ENCODE measurements around the gene TPGS2.

DNA sequence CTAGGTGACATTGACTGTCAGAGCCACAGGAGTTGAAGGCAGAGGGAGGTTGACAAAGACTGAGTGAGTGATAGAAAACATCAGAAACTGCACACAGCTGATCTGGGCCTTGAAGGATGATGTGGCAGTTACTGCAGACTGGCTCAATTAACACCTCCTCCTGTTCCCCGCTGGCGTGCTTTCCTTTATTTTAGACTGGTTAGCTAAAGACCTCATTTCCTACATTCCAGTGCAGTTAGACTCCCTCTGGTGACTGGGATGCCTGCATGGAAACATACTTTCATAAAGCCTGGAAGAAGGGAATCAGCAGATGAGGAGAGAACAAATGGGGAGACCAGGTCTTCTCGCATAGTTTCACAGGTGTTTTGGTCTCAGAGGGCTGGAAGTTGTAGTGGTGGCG is 7.1 kb downstream of the TPGS2 start:
- TF ChIP-seq SMC3 (IDR thresholded peaks at IDR 0.05) (no peak), POLR2A (IDR thresholded peaks at IDR 0.05; ENCODE audit: low read length) (no peak)
- TF ChIP-seq, protein P1, sequence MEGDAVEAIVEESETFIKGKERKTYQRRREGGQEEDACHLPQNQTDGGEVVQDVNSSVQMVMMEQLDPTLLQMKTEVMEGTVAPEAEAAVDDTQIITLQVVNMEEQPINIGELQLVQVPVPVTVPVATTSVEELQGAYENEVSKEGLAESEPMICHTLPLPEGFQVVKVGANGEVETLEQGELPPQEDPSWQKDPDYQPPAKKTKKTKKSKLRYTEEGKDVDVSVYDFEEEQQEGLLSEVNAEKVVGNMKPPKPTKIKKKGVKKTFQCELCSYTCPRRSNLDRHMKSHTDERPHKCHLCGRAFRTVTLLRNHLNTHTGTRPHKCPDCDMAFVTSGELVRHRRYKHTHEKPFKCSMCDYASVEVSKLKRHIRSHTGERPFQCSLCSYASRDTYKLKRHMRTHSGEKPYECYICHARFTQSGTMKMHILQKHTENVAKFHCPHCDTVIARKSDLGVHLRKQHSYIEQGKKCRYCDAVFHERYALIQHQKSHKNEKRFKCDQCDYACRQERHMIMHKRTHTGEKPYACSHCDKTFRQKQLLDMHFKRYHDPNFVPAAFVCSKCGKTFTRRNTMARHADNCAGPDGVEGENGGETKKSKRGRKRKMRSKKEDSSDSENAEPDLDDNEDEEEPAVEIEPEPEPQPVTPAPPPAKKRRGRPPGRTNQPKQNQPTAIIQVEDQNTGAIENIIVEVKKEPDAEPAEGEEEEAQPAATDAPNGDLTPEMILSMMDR (IDR thresholded peaks at IDR 0.05) = no peak
- TF ChIP-seq, protein P2, sequence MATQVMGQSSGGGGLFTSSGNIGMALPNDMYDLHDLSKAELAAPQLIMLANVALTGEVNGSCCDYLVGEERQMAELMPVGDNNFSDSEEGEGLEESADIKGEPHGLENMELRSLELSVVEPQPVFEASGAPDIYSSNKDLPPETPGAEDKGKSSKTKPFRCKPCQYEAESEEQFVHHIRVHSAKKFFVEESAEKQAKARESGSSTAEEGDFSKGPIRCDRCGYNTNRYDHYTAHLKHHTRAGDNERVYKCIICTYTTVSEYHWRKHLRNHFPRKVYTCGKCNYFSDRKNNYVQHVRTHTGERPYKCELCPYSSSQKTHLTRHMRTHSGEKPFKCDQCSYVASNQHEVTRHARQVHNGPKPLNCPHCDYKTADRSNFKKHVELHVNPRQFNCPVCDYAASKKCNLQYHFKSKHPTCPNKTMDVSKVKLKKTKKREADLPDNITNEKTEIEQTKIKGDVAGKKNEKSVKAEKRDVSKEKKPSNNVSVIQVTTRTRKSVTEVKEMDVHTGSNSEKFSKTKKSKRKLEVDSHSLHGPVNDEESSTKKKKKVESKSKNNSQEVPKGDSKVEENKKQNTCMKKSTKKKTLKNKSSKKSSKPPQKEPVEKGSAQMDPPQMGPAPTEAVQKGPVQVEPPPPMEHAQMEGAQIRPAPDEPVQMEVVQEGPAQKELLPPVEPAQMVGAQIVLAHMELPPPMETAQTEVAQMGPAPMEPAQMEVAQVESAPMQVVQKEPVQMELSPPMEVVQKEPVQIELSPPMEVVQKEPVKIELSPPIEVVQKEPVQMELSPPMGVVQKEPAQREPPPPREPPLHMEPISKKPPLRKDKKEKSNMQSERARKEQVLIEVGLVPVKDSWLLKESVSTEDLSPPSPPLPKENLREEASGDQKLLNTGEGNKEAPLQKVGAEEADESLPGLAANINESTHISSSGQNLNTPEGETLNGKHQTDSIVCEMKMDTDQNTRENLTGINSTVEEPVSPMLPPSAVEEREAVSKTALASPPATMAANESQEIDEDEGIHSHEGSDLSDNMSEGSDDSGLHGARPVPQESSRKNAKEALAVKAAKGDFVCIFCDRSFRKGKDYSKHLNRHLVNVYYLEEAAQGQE (IDR thresholded peaks at IDR 0.05) = no peak

All from A549 (cell line).